HG02840 (cell line): ENCODE measurements around the gene GNG3.
"Not testable (repeated sequence)": the region's sequence is repeated elsewhere in the genome, so short reads cannot be mapped to it uniquely, and the experiment has no call there.

ENCODE experiments used
- ATAC-seq: cut with Tn5 transposase; IDR thresholded peaks from one replicate; pipeline ENCODE4 v1.9.1; 2021; ENCODE audit warnings: mild to moderate bottlenecking, moderate library complexity, moderate number of reproducible peaks; ENCODE audit not compliant: unreplicated experiment, low FRiP score

Gene GNG3

DNA sequence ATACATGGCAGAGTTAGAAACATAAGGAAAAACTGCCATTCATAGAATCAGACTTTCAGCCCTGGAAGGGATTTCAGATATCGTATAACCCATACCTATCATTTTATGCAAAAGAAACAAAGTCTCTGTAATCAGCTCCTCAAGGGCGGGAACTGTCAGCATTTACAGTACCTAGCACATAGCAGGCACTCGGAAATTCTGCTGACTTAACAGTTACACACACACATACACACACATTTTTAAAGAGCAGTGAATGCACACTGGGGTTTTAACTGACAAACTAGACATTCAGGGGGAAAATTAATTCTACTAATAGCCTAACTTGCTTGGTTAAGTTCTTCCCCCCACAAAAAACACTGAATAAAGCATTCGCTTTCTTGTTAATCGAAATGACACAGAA is 8.7 kb downstream of the GNG3 start:
- no peak for ATAC-seq

DNA sequence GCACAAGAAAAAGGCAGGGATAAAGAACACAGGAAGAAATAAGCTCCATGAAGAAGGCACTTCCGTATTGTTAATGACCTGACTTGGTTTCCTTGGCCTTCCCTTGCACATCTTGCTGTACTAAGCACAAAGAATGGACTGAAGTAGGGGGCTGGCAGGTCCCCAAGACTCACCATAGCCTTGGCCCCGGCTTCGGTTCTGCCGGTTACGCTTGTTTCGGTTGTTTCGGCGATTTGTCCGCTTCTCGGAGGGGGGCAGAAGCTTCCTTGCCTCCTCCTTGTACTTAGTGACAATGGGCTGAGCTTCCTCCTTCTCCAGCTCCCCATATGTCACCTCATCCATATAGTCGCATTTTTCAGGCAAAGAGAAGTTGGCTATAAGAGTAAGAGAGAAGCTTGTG is 9.3 kb downstream of the GNG3 start:
- no peak for ATAC-seq

- no peak for ATAC-seq
Observed at GRCh38 chr11:62719302-62719978, 12.0 kb downstream of the GNG3 start.

- ATAC-seq, result no peak
Observed at GRCh38 chr11:62721994-62722393, 14.5 kb downstream of the GNG3 start.

DNA sequence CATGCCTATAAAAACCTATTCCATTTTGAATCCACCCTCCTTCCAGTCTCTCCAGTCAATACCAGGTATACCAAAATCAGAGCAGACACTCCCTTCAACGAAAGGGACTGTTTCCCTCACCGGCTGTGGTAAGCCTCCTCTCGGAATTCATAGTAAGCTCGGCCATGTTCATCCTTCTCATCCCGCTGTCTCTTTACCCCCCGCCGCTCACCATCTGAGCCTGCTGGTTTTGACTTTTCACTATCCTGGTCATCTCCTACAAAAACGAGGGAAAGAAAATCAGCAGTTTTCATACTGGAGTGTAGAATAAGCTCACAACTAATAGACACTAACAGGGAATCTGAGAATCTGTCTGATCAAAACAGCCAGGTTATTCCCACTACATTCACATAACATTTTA is 16.7 kb downstream of the GNG3 start:
- no peak for ATAC-seq

DNA sequence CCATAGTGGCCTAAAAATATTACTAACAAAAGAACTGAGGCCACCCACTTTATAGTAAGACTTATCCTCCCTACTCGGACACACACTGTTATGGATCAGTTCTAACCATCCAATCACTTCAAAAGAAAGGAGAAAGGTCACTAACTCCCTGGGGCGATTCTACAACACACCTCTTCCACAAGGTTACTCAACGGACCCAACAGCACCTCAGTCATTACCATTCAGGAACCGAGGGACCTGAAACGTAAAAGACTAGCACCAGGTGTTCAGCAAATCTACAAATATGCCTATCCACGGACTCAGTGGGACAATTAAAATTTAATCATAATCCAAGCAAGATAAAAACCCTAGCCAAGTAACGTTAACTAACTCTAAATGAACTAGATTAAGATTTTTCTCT is 18.2 kb downstream of the GNG3 start:
- ATAC-seq, result no peak

DNA sequence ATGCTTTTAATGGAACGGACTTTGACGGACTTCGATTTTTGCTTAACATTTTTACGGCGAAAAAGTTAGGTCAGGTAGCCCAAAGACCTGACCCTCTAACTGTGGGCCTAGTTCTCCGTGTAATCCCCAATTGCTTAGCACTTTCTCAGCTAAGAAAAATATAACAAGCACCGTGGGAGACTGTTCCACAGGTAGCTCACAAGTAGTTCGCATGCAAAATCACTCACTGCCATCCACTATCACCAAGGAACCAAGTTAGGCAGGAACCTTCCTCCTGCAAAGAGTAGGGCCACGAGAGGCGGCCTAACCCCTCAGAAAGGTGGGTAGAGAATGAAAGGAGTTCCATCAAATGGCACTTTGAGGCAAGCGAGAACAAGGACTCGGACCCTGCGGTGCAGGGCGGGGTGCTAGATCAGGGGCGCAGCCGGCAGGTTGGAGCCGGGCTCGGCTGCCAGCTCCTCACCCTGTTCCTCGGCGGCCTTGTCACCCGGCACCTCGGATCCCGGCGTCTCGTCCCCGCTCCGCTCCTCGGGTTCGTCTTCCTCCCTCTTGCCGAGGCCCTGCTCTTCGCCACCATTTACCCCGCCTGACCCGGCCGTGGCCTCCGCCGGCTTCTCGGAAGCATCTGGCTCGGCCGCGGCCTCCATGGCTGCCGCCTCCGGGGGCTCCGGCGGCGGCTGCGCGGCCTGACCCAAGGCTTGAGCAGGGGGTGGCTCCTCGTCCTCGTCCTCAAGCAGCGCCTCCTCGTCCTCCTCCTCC is 18.9 kb downstream of the GNG3 start:
- no peak for ATAC-seq

- peak; percentile 7 for ATAC-seq
Observed at GRCh38 chr11:62726915-62727164, 19.4 kb downstream of the GNG3 start.

- ATAC-seq, result peak; percentile 64
Observed at GRCh38 chr11:62727165-62727871, 19.8 kb downstream of the GNG3 start, which contains the start of gene HNRNPUL2. Gene HNRNPUL2, minus strand, starts transcription at chr11:62727457. Its CDS starts 301 bp downstream, at chr11:62727156.

DNA sequence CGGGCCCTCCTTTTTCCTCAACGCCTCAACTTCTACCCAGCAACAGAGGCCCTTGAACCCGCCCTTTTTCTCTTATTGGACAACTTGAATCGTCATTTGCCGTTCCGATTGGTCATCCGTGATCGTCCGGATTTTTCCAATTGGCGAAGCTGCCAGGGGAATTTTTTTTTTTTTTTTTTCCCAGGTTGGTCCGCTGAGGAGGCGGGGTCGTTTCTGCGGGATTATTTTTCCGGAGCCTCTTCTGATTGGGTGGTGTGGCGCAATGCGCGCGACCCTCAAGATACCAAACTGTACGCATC is 20.3 kb downstream of the GNG3 start:
- peak; percentile 57 for ATAC-seq

GRCh38 chr11:62728171-62728988 is 20.9 kb downstream of the GNG3 start, which contains the start of gene TTC9C:
Gene TTC9C, plus strand, starts transcription at chr11:62728486. Its CDS starts 363 bp downstream, at chr11:62728849.
- peak; percentile 15 for ATAC-seq

DNA sequence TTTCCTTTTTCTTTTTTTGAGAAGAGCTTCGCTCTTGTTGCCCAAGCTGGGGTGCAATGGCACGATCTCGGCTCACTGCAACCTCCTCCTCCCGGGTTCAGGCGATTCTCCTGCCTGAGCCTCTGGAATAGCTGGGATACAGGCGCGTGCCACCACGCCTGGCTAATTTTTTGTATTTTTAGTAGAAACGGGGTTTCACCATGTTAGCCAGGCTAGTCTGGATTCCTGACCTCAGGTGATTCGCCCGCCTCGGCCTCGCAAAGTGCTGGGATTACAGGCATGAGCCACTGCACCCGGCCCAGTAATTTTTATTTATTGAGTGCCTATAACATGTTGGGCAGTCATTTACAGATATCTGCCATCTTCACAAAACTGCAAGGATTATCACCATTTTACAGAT is 22.6 kb downstream of the GNG3 start:
- not testable (repeated sequence) for ATAC-seq

DNA sequence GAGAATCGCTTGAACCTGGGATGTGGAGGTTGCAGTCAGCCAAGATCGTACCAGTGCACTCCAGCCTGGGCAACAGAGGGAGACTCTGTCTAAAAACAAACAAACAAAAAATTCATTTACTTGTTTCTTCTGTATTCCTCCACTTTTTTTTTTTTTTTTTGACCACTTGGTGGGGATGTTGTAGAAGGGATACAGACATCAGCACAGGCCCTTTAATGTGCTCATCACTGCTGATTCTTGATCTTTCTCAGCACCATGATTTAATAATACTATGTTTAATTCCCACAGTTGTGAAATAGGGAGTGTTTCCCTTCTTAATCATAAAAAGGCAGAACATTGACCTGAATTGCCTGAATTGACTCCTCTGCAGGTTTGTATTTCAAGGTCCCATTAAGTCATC is 25.4 kb downstream of the GNG3 start:
- ATAC-seq, result no peak

- no peak for ATAC-seq
Observed at GRCh38 chr11:62737196-62737595, 29.7 kb downstream of the GNG3 start.

GRCh38 chr11:62747475-62748160 is 40.1 kb downstream of the GNG3 start:
- ATAC-seq, result no peak

DNA sequence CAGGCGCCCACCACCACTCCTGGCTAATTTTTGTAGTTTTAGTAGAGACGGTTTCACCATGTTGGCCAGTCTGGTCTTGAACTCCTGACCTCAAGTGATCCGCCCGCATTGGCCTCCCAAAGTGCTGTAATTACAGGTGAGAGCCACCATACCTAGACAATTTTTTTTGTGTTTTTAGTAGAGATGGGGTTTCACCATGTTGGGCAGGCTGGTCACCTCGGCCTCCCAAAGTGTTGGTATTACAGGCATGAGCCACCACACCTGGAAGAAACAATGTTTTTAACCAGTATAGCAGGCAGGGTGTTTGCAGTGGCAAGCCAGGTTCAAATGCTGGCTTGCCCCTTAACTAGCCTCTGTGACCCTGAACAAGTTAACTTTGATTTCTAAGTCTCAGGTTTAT is 42.5 kb downstream of the GNG3 start:
- not testable (repeated sequence) for ATAC-seq

DNA sequence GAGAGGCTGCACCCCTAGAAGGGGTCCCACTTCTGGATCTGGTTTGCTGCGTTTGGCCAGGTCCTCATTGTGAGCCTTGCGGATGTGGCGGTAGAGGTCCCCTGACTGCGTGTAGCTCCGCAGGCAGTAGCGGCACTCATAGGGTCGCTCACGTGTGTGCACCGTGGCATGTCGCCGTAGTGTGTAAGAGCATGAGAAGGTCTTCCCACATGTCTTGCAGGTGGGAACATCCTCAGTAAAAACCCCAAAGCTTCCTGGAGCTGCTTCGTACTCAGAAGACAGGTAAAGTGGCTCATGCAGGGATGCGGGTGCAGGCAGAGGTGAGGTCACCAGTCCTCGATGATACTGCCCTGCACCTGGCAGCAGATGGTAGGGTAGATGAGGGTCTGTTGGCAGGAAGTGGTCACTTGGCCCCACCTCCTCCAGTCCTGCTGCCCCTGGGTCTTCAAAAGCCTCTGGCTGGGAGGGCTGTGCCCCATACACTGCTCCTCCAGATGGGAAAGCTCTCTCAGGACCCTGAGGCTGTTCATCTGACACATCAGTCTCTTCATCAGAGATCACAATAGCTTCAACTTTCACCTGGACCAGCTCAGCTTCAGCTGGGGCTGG is 44.8 kb downstream of the GNG3 start:
- no peak for ATAC-seq

- no peak for ATAC-seq
Observed at GRCh38 chr11:62752994-62753735, 45.7 kb downstream of the GNG3 start.
